ENCODE data around the gene OSBPL3. TPM values are rescaled to one million over a fixed set of nuclear protein-coding genes. Genes with fewer than 3 reads are reported as not detected.

OSBPL3 gene
- total and polyA plus RNA-seq, 8 donors, result 2.0 to 25.0 (median 9.9) TPM

- intact Hi-C loops (cut with DNase I; ENCODE audit: low total_unique reads), result no loop called here
- no peak overlapping the region for H3K27ac ChIP-seq
- no peaks in the 10 kb centered on the region for H3K36me3 ChIP-seq
- no peak for DNase-seq
- no peak overlapping the region for H3K4me3 ChIP-seq
- 84 to 96% (median 92%) methylated on average over 3 of the region's 3 CpGs for WGBS, 5 donors
- H3K27me3 ChIP-seq, result no peaks in the 10 kb centered on the region
- no peaks in the 10 kb centered on the region for H3K9me3 ChIP-seq
- no peak for TF ChIP-seq EP300 (IDR thresholded peaks at IDR 0.05)
- TF ChIP-seq POLR2AphosphoS5 (IDR thresholded peaks at IDR 0.05), result no peak
- no peak for TF ChIP-seq POLR2A (IDR thresholded peaks at IDR 0.05)
- no peak for TF ChIP-seq CTCF (IDR thresholded peaks at IDR 0.05)
- peaks cover 0 to 40% (median 16%) of the 10 kb centered on the region in 4 donors for H3K4me1 ChIP-seq
Observed at GRCh38 chr7:24975172-24975571, 4.8 kb downstream of the OSBPL3 start.

- TF ChIP-seq POLR2AphosphoS5 (IDR thresholded peaks at IDR 0.05) (no peak), POLR2A (IDR thresholded peaks at IDR 0.05) (no peak), CTCF (IDR thresholded peaks at IDR 0.05) (no peak), EP300 (IDR thresholded peaks at IDR 0.05) (no peak)
- no peaks in the 10 kb centered on the region for H3K9me3 ChIP-seq
- intact Hi-C loops (cut with DNase I; ENCODE audit: low total_unique reads), result no loop called here
- DNase-seq, result no peak
- H3K4me3 ChIP-seq, result no peak overlapping the region
- no peaks in the 10 kb centered on the region for H3K27me3 ChIP-seq
- peaks cover 0 to 34% (median 10%) of the 10 kb centered on the region in 4 donors for H3K4me1 ChIP-seq
- H3K36me3 ChIP-seq, result no peaks in the 10 kb centered on the region
- 85 to 89% (median 88%) methylated on average over 15 of the region's 15 CpGs for WGBS, 5 donors
- H3K27ac ChIP-seq, result no peak overlapping the region
Observed at GRCh38 chr7:24974026-24974832, 5.7 kb downstream of the OSBPL3 start.

- no peak for DNase-seq
- H3K27me3 ChIP-seq, result no peaks in the 10 kb centered on the region
- no peak overlapping the region for H3K4me3 ChIP-seq
- no peaks in the 10 kb centered on the region for H3K9me3 ChIP-seq
- H3K4me1 ChIP-seq, result peaks cover 0 to 22% (median 0%) of the 10 kb centered on the region in 4 donors
- no peak overlapping the region for H3K27ac ChIP-seq
- no peaks in the 10 kb centered on the region for H3K36me3 ChIP-seq
- intact Hi-C loops (cut with DNase I; ENCODE audit: low total_unique reads), result no loop called here
- TF ChIP-seq POLR2AphosphoS5 (IDR thresholded peaks at IDR 0.05) (no peak), CTCF (IDR thresholded peaks at IDR 0.05) (no peak), POLR2A (IDR thresholded peaks at IDR 0.05) (no peak), EP300 (IDR thresholded peaks at IDR 0.05) (no peak)
Observed at GRCh38 chr7:24972991-24973390, 7.0 kb downstream of the OSBPL3 start.

- intact Hi-C loops (cut with DNase I; ENCODE audit: low total_unique reads), result no loop called here
- H3K27ac ChIP-seq, result no peak overlapping the region
- H3K9me3 ChIP-seq, result no peaks in the 10 kb centered on the region
- no peaks in the 10 kb centered on the region for H3K27me3 ChIP-seq
- DNase-seq, result no peak
- H3K36me3 ChIP-seq, result no peaks in the 10 kb centered on the region
- H3K4me1 ChIP-seq, result peaks cover 0 to 21% (median 2%) of the 10 kb centered on the region in 4 donors
- TF ChIP-seq CTCF (IDR thresholded peaks at IDR 0.05) (no peak), POLR2A (IDR thresholded peaks at IDR 0.05) (no peak), EP300 (IDR thresholded peaks at IDR 0.05) (no peak), POLR2AphosphoS5 (IDR thresholded peaks at IDR 0.05) (no peak)
- 64 to 88% (median 74%) methylated on average over 1 of the region's 1 CpG for WGBS, 5 donors
- H3K4me3 ChIP-seq, result no peak overlapping the region
Observed at GRCh38 chr7:24972166-24972477, 7.9 kb downstream of the OSBPL3 start.
